ENCODE measurements around the gene TWIST2. TPM values are rescaled to one million over a fixed set of nuclear protein-coding genes. Genes with fewer than 3 reads are reported as not detected.
A peak's percentile ranks its signal among the peaks of the same experiment; 100 is the strongest.

TWIST2 gene
- total and polyA plus RNA-seq, 4 donors: 2.2 to 9.1 (median 4.3) TPM

- H3K4me1 ChIP-seq (ENCODE audit: control insufficient read depth, insufficient read depth, low read length): peaks cover 30% of the 10 kb centered on the region
- DNase-seq (ENCODE audit: low read depth in 4 of 6, low spot score in 6 of 6): no peak
- no peaks in the 10 kb centered on the region for H3K27me3 ChIP-seq (ENCODE audit: control insufficient read depth, insufficient read depth, low read length)
- H3K4me3 ChIP-seq (ENCODE audit: low read depth, low read length): no peak overlapping the region
- WGBS (ENCODE audit: insufficient coverage): 89% methylated on average over 19 of the region's 19 CpGs
- no peaks in the 10 kb centered on the region for H3K9me3 ChIP-seq (ENCODE audit: control insufficient read depth, insufficient read depth, low read length)
- no peak overlapping the region for H3K27ac ChIP-seq (ENCODE audit: low read depth, low read length)
- H3K36me3 ChIP-seq (ENCODE audit: control insufficient read depth, insufficient read depth, low read length): no peaks in the 10 kb centered on the region
Observed at GRCh38 chr2:238884122-238884811, 36.4 kb downstream of the TWIST2 start.

DNA sequence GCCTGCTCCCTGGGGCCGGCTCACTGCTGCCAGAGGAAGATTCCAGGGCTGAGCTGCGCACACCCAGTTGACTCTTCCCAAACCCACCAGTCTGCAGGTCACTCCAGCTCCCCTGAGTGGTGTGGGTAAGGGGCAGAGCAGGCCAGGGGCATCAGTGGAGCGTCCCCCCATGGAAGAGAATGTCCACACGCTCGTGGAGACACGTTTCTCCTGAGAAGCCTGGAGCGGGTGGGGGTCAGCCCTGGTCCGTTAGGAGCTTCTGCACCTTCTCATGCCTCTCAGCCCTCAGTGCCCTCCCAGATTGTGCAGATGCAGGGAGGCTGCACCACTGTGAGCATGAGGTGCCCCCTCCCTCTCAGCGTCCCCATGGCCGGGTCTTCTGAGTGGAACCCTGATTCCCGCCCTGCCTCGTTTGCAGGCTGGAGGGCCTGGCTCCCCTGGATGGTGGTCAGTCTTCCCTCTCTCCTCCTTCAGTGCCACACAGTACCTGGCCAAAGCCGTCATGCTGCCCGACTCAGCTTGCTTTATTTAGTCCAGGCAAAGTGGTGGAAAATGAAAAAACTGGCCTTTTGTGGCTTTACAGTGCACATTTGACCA, 37.0 kb downstream of the TWIST2 start:
- Histone ChIP-seq H3K4me1 (ENCODE audit: control insufficient read depth, insufficient read depth, low read length) (peaks cover 30% of the 10 kb centered on the region), H3K4me3 (ENCODE audit: low read depth, low read length) (no peak overlapping the region), H3K9me3 (ENCODE audit: control insufficient read depth, insufficient read depth, low read length) (no peaks in the 10 kb centered on the region), H3K27ac (ENCODE audit: low read depth, low read length) (no peak overlapping the region), H3K27me3 (ENCODE audit: control insufficient read depth, insufficient read depth, low read length) (no peaks in the 10 kb centered on the region), H3K36me3 (ENCODE audit: control insufficient read depth, insufficient read depth, low read length) (no peaks in the 10 kb centered on the region)
- WGBS (ENCODE audit: insufficient coverage): 91% methylated on average over 12 of the region's 14 CpGs
- no peak for DNase-seq (ENCODE audit: low read depth in 4 of 6, low spot score in 6 of 6)

GRCh38 chr2:238886453-238887094, 38.7 kb downstream of the TWIST2 start:
- WGBS (ENCODE audit: insufficient coverage): 97% methylated on average over 8 of the region's 13 CpGs
- H3K27me3 ChIP-seq (ENCODE audit: control insufficient read depth, insufficient read depth, low read length): no peaks in the 10 kb centered on the region

DNA sequence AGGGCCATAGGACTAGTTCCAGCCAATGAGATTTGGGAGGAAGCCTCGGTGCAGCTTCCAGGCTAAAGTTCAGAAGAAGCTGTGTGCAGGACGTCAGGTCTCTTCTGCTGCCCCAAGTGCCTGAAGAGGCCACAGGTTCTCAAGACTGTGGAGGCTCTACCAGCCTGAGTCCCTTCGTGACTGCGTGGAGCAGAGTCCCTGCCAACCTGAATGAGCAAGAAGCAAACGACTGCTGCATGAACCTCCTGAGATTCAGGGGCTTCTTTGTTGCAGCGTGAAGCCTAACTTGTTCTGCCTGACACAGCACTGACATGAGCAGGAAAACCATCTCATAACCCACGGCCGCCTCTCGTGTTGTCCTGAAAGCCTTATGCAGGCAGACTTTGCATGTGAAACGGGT, 39.7 kb downstream of the TWIST2 start:
- Histone ChIP-seq H3K4me1 (ENCODE audit: control insufficient read depth, insufficient read depth, low read length) (peaks cover 33% of the 10 kb centered on the region), H3K27me3 (ENCODE audit: control insufficient read depth, insufficient read depth, low read length) (no peaks in the 10 kb centered on the region), H3K9me3 (ENCODE audit: control insufficient read depth, insufficient read depth, low read length) (no peaks in the 10 kb centered on the region), H3K36me3 (ENCODE audit: control insufficient read depth, insufficient read depth, low read length) (no peaks in the 10 kb centered on the region), H3K4me3 (ENCODE audit: low read depth, low read length) (no peak overlapping the region), H3K27ac (ENCODE audit: low read depth, low read length) (no peak overlapping the region)
- WGBS (ENCODE audit: insufficient coverage): 85% methylated on average over 9 of the region's 10 CpGs
- DNase-seq (ENCODE audit: low read depth in 4 of 6, low spot score in 6 of 6): no peak

More at GRCh38 chr2:238886453-238887094, 38.7 kb downstream of the TWIST2 start:
- peaks cover 35% of the 10 kb centered on the region for H3K4me1 ChIP-seq (ENCODE audit: control insufficient read depth, insufficient read depth, low read length)
- H3K4me3 ChIP-seq (ENCODE audit: low read depth, low read length): no peak overlapping the region
- no peaks in the 10 kb centered on the region for H3K36me3 ChIP-seq (ENCODE audit: control insufficient read depth, insufficient read depth, low read length)
- DNase-seq (ENCODE audit: low read depth in 4 of 6, low spot score in 6 of 6): no peak
- no peaks in the 10 kb centered on the region for H3K9me3 ChIP-seq (ENCODE audit: control insufficient read depth, insufficient read depth, low read length)
- H3K27ac ChIP-seq (ENCODE audit: low read depth, low read length): no peak overlapping the region

- Histone ChIP-seq H3K4me3 (ENCODE audit: low read depth, low read length) (no peak overlapping the region), H3K9me3 (ENCODE audit: control insufficient read depth, insufficient read depth, low read length) (no peaks in the 10 kb centered on the region), H3K27ac (ENCODE audit: low read depth, low read length) (no peak overlapping the region), H3K27me3 (ENCODE audit: control insufficient read depth, insufficient read depth, low read length) (no peaks in the 10 kb centered on the region), H3K4me1 (ENCODE audit: control insufficient read depth, insufficient read depth, low read length) (peaks cover 22% of the 10 kb centered on the region), H3K36me3 (ENCODE audit: control insufficient read depth, insufficient read depth, low read length) (no peaks in the 10 kb centered on the region)
- no peak for DNase-seq (ENCODE audit: low read depth in 4 of 6, low spot score in 6 of 6)
- 88% methylated on average over 1 of the region's 2 CpGs for WGBS (ENCODE audit: insufficient coverage)
Observed at GRCh38 chr2:238888781-238889180, 40.9 kb downstream of the TWIST2 start.

- Histone ChIP-seq H3K9me3 (ENCODE audit: control insufficient read depth, insufficient read depth, low read length) (no peaks in the 10 kb centered on the region), H3K36me3 (ENCODE audit: control insufficient read depth, insufficient read depth, low read length) (no peaks in the 10 kb centered on the region), H3K27me3 (ENCODE audit: control insufficient read depth, insufficient read depth, low read length) (no peaks in the 10 kb centered on the region), H3K27ac (ENCODE audit: low read depth, low read length) (no peak overlapping the region), H3K4me3 (ENCODE audit: low read depth, low read length) (no peak overlapping the region), H3K4me1 (ENCODE audit: control insufficient read depth, insufficient read depth, low read length) (peaks cover 24% of the 10 kb centered on the region)
- DNase-seq (ENCODE audit: low read depth in 4 of 6, low spot score in 6 of 6): no peak
- 93% methylated on average over 7 of the region's 13 CpGs for WGBS (ENCODE audit: insufficient coverage)
Observed at GRCh38 chr2:238890131-238890530, 42.2 kb downstream of the TWIST2 start.

DNA sequence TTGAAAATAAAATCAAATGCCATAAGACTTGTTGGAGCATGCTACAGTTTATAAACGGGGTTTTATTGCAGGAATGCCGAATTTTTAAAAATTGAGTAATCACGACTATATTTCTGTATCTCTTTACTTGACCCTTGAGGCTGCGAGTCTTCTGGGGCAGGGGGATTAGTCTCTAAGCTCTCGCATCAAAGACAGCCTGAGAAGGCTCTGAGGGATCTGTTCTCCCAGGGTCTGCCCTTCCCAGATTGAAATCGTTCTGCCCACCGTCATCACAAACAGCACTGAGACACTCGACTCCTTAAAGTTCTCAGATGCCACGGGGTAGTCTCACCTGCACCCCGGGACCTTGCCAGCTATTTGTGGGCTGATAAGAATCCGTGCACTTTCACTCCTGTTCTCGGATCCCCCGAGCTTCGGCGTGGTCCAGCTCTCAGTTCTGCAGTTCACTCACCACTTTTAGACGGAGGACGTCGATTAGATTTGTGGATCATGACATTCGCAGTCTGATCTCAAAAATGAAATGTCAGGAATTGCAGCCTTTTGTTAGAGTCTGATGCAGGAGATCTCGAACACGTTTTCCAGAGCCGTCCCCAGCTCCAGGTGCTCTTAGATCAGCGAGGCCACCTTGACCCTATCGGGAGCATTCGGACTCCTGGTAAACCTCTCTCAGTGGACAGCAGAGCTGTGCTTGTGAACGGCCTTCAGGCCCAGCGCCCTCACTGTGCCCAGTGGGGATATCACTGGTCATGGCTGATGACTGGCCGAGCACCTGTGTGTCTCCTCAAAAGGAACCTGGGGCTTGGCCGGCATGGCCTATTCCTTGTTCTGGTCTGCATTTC, 43.0 kb downstream of the TWIST2 start:
- 94% methylated on average over 29 of the region's 29 CpGs for WGBS (ENCODE audit: insufficient coverage)
- Histone ChIP-seq H3K27me3 (ENCODE audit: control insufficient read depth, insufficient read depth, low read length) (no peaks in the 10 kb centered on the region), H3K36me3 (ENCODE audit: control insufficient read depth, insufficient read depth, low read length) (no peaks in the 10 kb centered on the region), H3K4me3 (ENCODE audit: low read depth, low read length) (no peak overlapping the region), H3K27ac (ENCODE audit: low read depth, low read length) (no peak overlapping the region), H3K4me1 (ENCODE audit: control insufficient read depth, insufficient read depth, low read length) (peaks cover 31% of the 10 kb centered on the region), H3K9me3 (ENCODE audit: control insufficient read depth, insufficient read depth, low read length) (no peaks in the 10 kb centered on the region)
- no peak for DNase-seq (ENCODE audit: low read depth in 4 of 6, low spot score in 6 of 6)

- 49% methylated on average over 24 of the region's 29 CpGs for WGBS (ENCODE audit: insufficient coverage)
- Histone ChIP-seq H3K4me1 (ENCODE audit: control insufficient read depth, insufficient read depth, low read length) (peaks cover 36% of the 10 kb centered on the region), H3K27ac (ENCODE audit: low read depth, low read length) (no peak overlapping the region), H3K27me3 (ENCODE audit: control insufficient read depth, insufficient read depth, low read length) (no peaks in the 10 kb centered on the region), H3K36me3 (ENCODE audit: control insufficient read depth, insufficient read depth, low read length) (no peaks in the 10 kb centered on the region), H3K9me3 (ENCODE audit: control insufficient read depth, insufficient read depth, low read length) (no peaks in the 10 kb centered on the region), H3K4me3 (ENCODE audit: low read depth, low read length) (no peak overlapping the region)
- DNase-seq (ENCODE audit: low read depth in 4 of 6, low spot score in 6 of 6): peak in 2 of 6 donors; percentile 47 to 53
Observed at GRCh38 chr2:238891457-238892203, 43.7 kb downstream of the TWIST2 start.

GRCh38 chr2:238892204-238892500, 44.3 kb downstream of the TWIST2 start:
- Histone ChIP-seq H3K4me3 (ENCODE audit: low read depth, low read length) (no peak overlapping the region), H3K4me1 (ENCODE audit: control insufficient read depth, insufficient read depth, low read length) (peaks cover 37% of the 10 kb centered on the region), H3K36me3 (ENCODE audit: control insufficient read depth, insufficient read depth, low read length) (no peaks in the 10 kb centered on the region), H3K27me3 (ENCODE audit: control insufficient read depth, insufficient read depth, low read length) (no peaks in the 10 kb centered on the region), H3K9me3 (ENCODE audit: control insufficient read depth, insufficient read depth, low read length) (no peaks in the 10 kb centered on the region), H3K27ac (ENCODE audit: low read depth, low read length) (no peak overlapping the region)
- DNase-seq (ENCODE audit: low read depth in 4 of 6, low spot score in 6 of 6): no peak
- WGBS (ENCODE audit: insufficient coverage): 93% methylated on average over 11 of the region's 14 CpGs

Measured in spinal cord (tissue), 10 donors.